Adrenal gland (tissue), 5 donors: ENCODE measurements around the gene FAM114A1.

Experiments
- CTCF ChIP-seq, 6 experiments: fragments of 450-650 bp in 4 of 6; fragments of 200-600 bp in 2 of 6; sonication (generic) in 1 of 6; IDR thresholded peaks; 1 replicate in 5 of 6; 2 replicates in 1 of 6; pipeline versions ENCODE4 v1.5.1 to v1.8.0; 2016 to 2021; ENCODE audit warnings: antibody characterized with exemption in 6 of 6, mild to moderate bottlenecking in 2 of 6, moderate library complexity in 1 of 6
- POLR2A ChIP-seq, 2 donors: fragments of 450-650 bp; IDR thresholded peaks; one replicate each; pipeline ENCODE4 v1.6.1; 2017; ENCODE audit warnings: antibody characterized with exemption in 2 of 2, mild to moderate bottlenecking in 2 of 2, moderate library complexity in 1 of 2
- donor health status: DM: no; HTN: no; CAD: no.

- TF ChIP-seq CTCF (IDR thresholded peaks at IDR 0.05), result no peak
- no peak for TF ChIP-seq POLR2A (IDR thresholded peaks at IDR 0.05)
Observed at GRCh38 chr4:38884254-38884653, 16.6 kb downstream of the FAM114A1 start.
